ENCODE results near the gene UTP14A.

- TF ChIP-seq CTCF (IDR thresholded peaks at IDR 0.05; ENCODE audit: extremely low read depth in 1 of 2, insufficient read depth in 1 of 2, low read depth in 1 of 2, low read length in 2 of 2) (no peak), MAX (IDR thresholded peaks at IDR 0.05; ENCODE audit: insufficient read depth, insufficient read length) (no peak), EZH2 (IDR thresholded peaks at IDR 0.05; ENCODE audit: borderline replicate concordance, low read depth, low read length, severe bottlenecking) (no peak), POLR2A (IDR thresholded peaks at IDR 0.05; ENCODE audit: low read depth, low read length) (no peak), JUN (IDR thresholded peaks at IDR 0.05; ENCODE audit: borderline replicate concordance, insufficient read depth, insufficient read length, low read depth) (no peak), POLR2AphosphoS5 (IDR thresholded peaks at IDR 0.05; ENCODE audit: insufficient read depth, low read depth, low read length) (no peak), MYC (IDR thresholded peaks at IDR 0.05; ENCODE audit: low read depth, low read length) (no peak)
Measured at GRCh38 chrX:129956765-129957164, 50.8 kb downstream of the UTP14A start.

All from endothelial cell of umbilical vein (primary cell).